Measurements from ENCODE around the gene FRMD3. TPM values are rescaled to one million over a fixed set of nuclear protein-coding genes. Genes with fewer than 3 reads are reported as not detected.

The FRMD3 gene
- total RNA-seq, 1 donor from 2014 or later = 0.59 TPM

DNA sequence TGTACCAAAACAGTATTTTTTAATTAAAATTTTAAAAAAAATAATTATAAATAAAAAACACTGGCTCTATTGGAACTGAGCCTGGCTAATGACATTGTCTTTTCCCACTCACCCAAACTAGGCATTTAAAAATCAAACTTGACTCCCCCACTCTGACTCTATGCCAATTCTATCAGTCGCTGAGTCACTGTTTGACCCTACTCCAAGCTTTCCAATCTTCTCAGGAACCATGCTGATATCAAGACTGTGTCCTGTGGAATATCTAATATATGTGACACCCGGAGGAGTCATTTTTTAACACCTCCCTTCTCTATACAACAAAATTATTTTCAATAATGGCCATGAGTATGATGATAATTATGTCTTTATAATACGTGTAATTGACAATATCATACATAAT is 303.7 kb downstream of the FRMD3 start:
- no peak for DNase-seq (ENCODE audit: low spot score)
- Mint-ChIP-seq H3K27ac (ENCODE audit: unreplicated experiment) (no peak overlapping the region), H3K9me3 (ENCODE audit: unreplicated experiment) (no peaks in the 10 kb centered on the region), H3K4me3 (ENCODE audit: unreplicated experiment) (no peak overlapping the region), H3K27me3 (ENCODE audit: unreplicated experiment) (no peaks in the 10 kb centered on the region), H3K36me3 (ENCODE audit: low read depth, unreplicated experiment) (no peaks in the 10 kb centered on the region), H3K4me1 (ENCODE audit: unreplicated experiment) (no peaks in the 10 kb centered on the region)
- TF ChIP-seq, protein P1, sequence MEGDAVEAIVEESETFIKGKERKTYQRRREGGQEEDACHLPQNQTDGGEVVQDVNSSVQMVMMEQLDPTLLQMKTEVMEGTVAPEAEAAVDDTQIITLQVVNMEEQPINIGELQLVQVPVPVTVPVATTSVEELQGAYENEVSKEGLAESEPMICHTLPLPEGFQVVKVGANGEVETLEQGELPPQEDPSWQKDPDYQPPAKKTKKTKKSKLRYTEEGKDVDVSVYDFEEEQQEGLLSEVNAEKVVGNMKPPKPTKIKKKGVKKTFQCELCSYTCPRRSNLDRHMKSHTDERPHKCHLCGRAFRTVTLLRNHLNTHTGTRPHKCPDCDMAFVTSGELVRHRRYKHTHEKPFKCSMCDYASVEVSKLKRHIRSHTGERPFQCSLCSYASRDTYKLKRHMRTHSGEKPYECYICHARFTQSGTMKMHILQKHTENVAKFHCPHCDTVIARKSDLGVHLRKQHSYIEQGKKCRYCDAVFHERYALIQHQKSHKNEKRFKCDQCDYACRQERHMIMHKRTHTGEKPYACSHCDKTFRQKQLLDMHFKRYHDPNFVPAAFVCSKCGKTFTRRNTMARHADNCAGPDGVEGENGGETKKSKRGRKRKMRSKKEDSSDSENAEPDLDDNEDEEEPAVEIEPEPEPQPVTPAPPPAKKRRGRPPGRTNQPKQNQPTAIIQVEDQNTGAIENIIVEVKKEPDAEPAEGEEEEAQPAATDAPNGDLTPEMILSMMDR (IDR thresholded peaks at IDR 0.05; ENCODE audit: unreplicated experiment) = no peak

DNA sequence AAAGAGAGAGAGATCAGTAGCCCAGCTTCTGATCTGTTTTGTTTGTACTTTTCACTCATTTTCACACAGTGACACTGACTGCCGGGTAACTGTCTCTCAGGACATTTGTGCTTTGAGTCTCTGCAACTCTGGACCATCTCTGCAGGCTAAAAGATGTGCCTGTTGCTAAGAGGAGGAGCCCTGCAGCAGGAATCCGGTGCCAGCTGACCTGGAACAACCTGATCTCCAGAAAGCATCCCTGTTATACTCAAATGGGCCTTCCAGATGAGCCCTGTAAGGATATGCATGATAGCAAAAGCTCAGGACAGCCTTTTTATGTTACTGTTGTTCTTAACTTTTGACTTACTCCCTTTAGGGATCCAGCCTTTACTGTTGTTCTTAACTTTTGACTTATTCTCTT is 304.6 kb downstream of the FRMD3 start:
- TF ChIP-seq, protein P1 (IDR thresholded peaks at IDR 0.05; ENCODE audit: unreplicated experiment) = no peak

DNA sequence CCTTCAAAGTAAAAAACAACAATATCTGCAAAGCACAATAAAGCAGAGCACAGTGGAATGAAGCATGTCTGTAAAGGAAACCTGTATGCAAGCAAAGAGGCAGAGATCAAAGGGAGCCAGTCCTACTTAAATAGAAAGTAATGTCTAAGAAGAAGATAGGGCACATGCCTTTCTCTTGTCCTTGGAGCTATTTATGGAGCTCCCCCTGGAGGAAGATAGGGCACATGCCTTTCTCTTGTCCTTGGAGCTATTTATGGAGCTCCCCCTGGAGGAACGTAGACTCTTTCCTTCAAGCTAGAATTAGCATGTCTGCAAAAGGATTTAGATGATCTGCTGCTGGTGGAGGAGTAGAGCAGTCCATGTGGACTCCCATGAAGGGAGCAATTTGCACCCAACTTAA is 307.2 kb downstream of the FRMD3 start:
- H3K4me1 Mint-ChIP-seq (ENCODE audit: unreplicated experiment) = no peaks in the 10 kb centered on the region

More for the DNA sequence above, 304.6 kb downstream of the FRMD3 start:
- Mint-ChIP-seq H3K36me3 (ENCODE audit: low read depth, unreplicated experiment) (no peaks in the 10 kb centered on the region), H3K27me3 (ENCODE audit: unreplicated experiment) (peaks cover 2% of the 10 kb centered on the region), H3K9me3 (ENCODE audit: unreplicated experiment) (no peaks in the 10 kb centered on the region), H3K4me1 (ENCODE audit: unreplicated experiment) (no peaks in the 10 kb centered on the region), H3K4me3 (ENCODE audit: unreplicated experiment) (no peak overlapping the region), H3K27ac (ENCODE audit: unreplicated experiment) (no peak overlapping the region)
- DNase-seq (ENCODE audit: low spot score) = no peak

DNA sequence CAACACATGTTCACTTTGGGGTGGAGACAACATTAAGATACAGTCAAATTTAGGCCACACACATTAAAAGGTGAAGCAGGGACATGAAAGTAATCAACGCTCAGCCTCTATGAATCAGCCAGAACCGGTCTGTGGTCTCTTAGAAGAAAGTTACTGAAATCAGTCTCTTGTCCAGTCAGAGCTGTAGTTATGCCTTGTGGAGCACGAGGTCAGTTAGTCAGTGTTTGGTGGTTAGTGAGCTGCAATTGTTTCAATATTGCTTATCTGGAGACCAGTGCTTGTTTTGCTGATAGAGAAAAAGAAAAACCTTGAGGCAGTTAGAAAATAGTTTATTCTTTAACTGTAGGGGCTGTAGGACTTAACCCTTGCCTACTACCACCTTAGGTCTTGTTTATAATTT is 317.5 kb downstream of the FRMD3 start:
- Mint-ChIP-seq H3K4me1 (ENCODE audit: unreplicated experiment) (peaks cover 5% of the 10 kb centered on the region), H3K4me3 (ENCODE audit: unreplicated experiment) (no peak overlapping the region), H3K36me3 (ENCODE audit: low read depth, unreplicated experiment) (no peaks in the 10 kb centered on the region), H3K9me3 (ENCODE audit: unreplicated experiment) (no peaks in the 10 kb centered on the region), H3K27me3 (ENCODE audit: unreplicated experiment) (peaks cover 2% of the 10 kb centered on the region), H3K27ac (ENCODE audit: unreplicated experiment) (no peak overlapping the region)
- DNase-seq (ENCODE audit: low spot score) = no peak
- TF ChIP-seq, protein P1 (IDR thresholded peaks at IDR 0.05; ENCODE audit: unreplicated experiment) = no peak

More for the DNA sequence above, 307.2 kb downstream of the FRMD3 start:
- TF ChIP-seq, protein P1 (IDR thresholded peaks at IDR 0.05; ENCODE audit: unreplicated experiment) = peak; percentile 43
- Mint-ChIP-seq H3K9me3 (ENCODE audit: unreplicated experiment) (no peaks in the 10 kb centered on the region), H3K27ac (ENCODE audit: unreplicated experiment) (no peak overlapping the region), H3K27me3 (ENCODE audit: unreplicated experiment) (peaks cover 2% of the 10 kb centered on the region), H3K36me3 (ENCODE audit: low read depth, unreplicated experiment) (no peaks in the 10 kb centered on the region), H3K4me3 (ENCODE audit: unreplicated experiment) (no peak overlapping the region)
- DNase-seq (ENCODE audit: low spot score) = peak; percentile 15

DNA sequence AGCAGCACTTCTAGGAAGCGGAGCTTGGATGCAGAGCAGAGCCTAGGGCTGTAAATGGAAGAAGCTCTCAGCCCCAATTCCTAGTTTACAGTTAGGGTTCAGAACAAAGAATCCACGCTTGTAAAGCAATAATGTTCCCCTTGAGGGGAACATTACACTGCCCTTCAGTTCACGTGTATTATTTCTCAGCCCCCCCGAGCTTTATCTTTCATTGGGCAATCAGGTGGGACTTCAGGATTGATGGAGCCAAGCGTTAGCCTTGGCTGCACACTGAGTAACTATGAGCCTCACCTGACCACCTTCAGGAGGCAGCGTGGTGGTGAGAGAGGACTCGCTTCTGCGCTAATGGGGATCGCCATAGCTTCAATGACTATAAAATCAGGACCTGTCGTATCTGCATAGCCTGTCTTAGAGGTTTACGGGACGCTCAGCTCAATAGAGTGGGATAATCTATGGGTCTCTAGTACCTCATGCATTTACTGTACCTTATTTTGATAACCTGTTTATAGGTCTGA is 318.2 kb downstream of the FRMD3 start:
- Mint-ChIP-seq H3K27ac (ENCODE audit: unreplicated experiment) (peak overlapping the region; percentile 70), H3K27me3 (ENCODE audit: unreplicated experiment) (peaks cover 2% of the 10 kb centered on the region), H3K9me3 (ENCODE audit: unreplicated experiment) (no peaks in the 10 kb centered on the region), H3K4me3 (ENCODE audit: unreplicated experiment) (peak overlapping the region; percentile 96), H3K36me3 (ENCODE audit: low read depth, unreplicated experiment) (no peaks in the 10 kb centered on the region), H3K4me1 (ENCODE audit: unreplicated experiment) (peaks cover 5% of the 10 kb centered on the region)
- no peak for DNase-seq (ENCODE audit: low spot score)
- TF ChIP-seq, protein P1 (IDR thresholded peaks at IDR 0.05; ENCODE audit: unreplicated experiment) = peak; percentile 4
